Astrocyte (in vitro differentiated cells and primary cell): ENCODE results near the gene OR5K2. TPM values are rescaled to one million over a fixed set of nuclear protein-coding genes. Genes with fewer than 3 reads are reported as not detected.

Experiments used
- DNase-seq: peaks from one replicate; pipeline ENCODE4 v3.0.0-alpha.2; 2010; ENCODE audit warnings: low read depth
- FAIRE-seq: peaks from 2 replicates; lab custom pipeline; 2011; peaks lifted over from hg19 to GRCh38; lab: Jason Lieb, UNC
- H2AFZ ChIP-seq: 2 replicates; pipeline ENCODE4 v1.6.0; 2012; ENCODE audit warnings: low read depth, low read length, inconsistent platforms
- H3K27ac ChIP-seq: 2 replicates; pipeline ENCODE4 v1.5.1; 2011; ENCODE audit warnings: low read depth, low read length, inconsistent platforms
- H3K27me3 ChIP-seq: 2 replicates; pipeline ENCODE4 v1.6.0; 2011; ENCODE audit warnings: low read length, inconsistent platforms; ENCODE audit not compliant: insufficient read depth
- H3K36me3 ChIP-seq: 2 replicates; pipeline ENCODE4 v1.5.1; 2011; ENCODE audit warnings: low read length, inconsistent platforms; ENCODE audit not compliant: insufficient read depth
- H3K4me1 ChIP-seq: 2 replicates; pipeline ENCODE4 v1.5.1; 2011; ENCODE audit warnings: low read length, inconsistent platforms; ENCODE audit not compliant: insufficient read depth
- H3K4me2 ChIP-seq: 2 replicates; pipeline ENCODE4 v1.6.0; 2012; ENCODE audit warnings: low read length, inconsistent platforms
- H3K4me3 ChIP-seq: 2 replicates; pipeline ENCODE4 v1.5.1; 2011; ENCODE audit warnings: low read depth, mild to moderate bottlenecking, low read length, inconsistent platforms; ENCODE audit not compliant: insufficient read depth
- H3K79me2 ChIP-seq: 2 replicates; pipeline ENCODE4 v1.6.0; 2012; ENCODE audit warnings: mild to moderate bottlenecking, low read length, inconsistent platforms; ENCODE audit not compliant: insufficient read depth
- H3K9ac ChIP-seq: 2 replicates; pipeline ENCODE4 v1.6.0; 2012; ENCODE audit warnings: mild to moderate bottlenecking, low read length, inconsistent platforms
- H3K9me3 ChIP-seq: 2 replicates; pipeline ENCODE4 v1.5.1; 2012; ENCODE audit warnings: low read depth, mild to moderate bottlenecking, low read length, inconsistent platforms; ENCODE audit not compliant: insufficient read depth
- H4K20me1 ChIP-seq: 2 replicates; pipeline ENCODE4 v1.6.0; 2012; ENCODE audit warnings: low read length, inconsistent platforms; ENCODE audit not compliant: insufficient read depth
- H3K27ac Mint-ChIP-seq: one replicate; pipeline ENCODE4 v1.8.0; 2021; ENCODE audit warnings: mild to moderate bottlenecking, mixed read lengths; ENCODE audit not compliant: unreplicated experiment
- H3K27me3 Mint-ChIP-seq: one replicate; pipeline ENCODE4 v1.8.0; 2021; ENCODE audit warnings: low read depth, mixed read lengths; ENCODE audit not compliant: unreplicated experiment
- H3K36me3 Mint-ChIP-seq: one replicate; pipeline ENCODE4 v1.8.0; 2021; ENCODE audit warnings: low read depth, mixed read lengths; ENCODE audit not compliant: unreplicated experiment
- H3K4me1 Mint-ChIP-seq: one replicate; pipeline ENCODE4 v1.8.0; 2021; ENCODE audit warnings: low read depth, mixed read lengths; ENCODE audit not compliant: unreplicated experiment
- H3K4me3 Mint-ChIP-seq: one replicate; pipeline ENCODE4 v1.8.0; 2021; ENCODE audit warnings: mild to moderate bottlenecking, moderate library complexity, mixed read lengths; ENCODE audit not compliant: unreplicated experiment
- H3K9me3 Mint-ChIP-seq: one replicate; pipeline ENCODE4 v1.8.0; 2021; ENCODE audit warnings: mild to moderate bottlenecking, mixed read lengths; ENCODE audit not compliant: unreplicated experiment
- CTCF ChIP-seq: IDR thresholded peaks from 2 replicates; pipeline ENCODE4 v1.5.1; 2011; ENCODE audit warnings: low read depth, mild to moderate bottlenecking, inconsistent platforms, low read length, moderate library complexity; ENCODE audit not compliant: insufficient read depth
- EZH2 ChIP-seq: IDR thresholded peaks from 2 replicates; pipeline ENCODE4 v1.6.1; 2012; ENCODE audit warnings: mild to moderate bottlenecking, low read length, inconsistent platforms; ENCODE audit not compliant: insufficient read depth
- total RNA-seq: library from RNA; stranded (reverse); gene quantifications from 2 replicates; pipeline ENCODE4 v1.2.1, GENCODE V29; 2021

The OR5K2 gene
- total RNA-seq, 1 donor from 2014 or later, result not detected

- H3K9me3 Mint-ChIP-seq, result no peaks in the 10 kb centered on the region
- TF ChIP-seq CTCF (no peak), EZH2 (no peak)
- Histone ChIP-seq H3K79me2 (peaks cover 10% of the 10 kb centered on the region), H3K4me1 (no peaks in the 10 kb centered on the region), H2AFZ (no peak overlapping the region), H3K4me2 (no peak overlapping the region), H3K9ac (no peak overlapping the region), H3K27ac (no peak overlapping the region), H3K27me3 (no peaks in the 10 kb centered on the region), H3K36me3 (peaks cover 33% of the 10 kb centered on the region), H4K20me1 (no peaks in the 10 kb centered on the region), H3K9me3 (no peaks in the 10 kb centered on the region), H3K4me3 (no peak overlapping the region)
- no peak for FAIRE-seq
- no peak overlapping the region for H3K27ac Mint-ChIP-seq
- peaks cover 3% of the 10 kb centered on the region for H3K36me3 Mint-ChIP-seq
- DNase-seq, result no peak
- no peaks in the 10 kb centered on the region for H3K27me3 Mint-ChIP-seq
- no peaks in the 10 kb centered on the region for H3K4me1 Mint-ChIP-seq
- H3K4me3 Mint-ChIP-seq, result no peak overlapping the region
Measured at GRCh38 chr3:98513736-98514135, 16.3 kb downstream of the OR5K2 start.

- Histone ChIP-seq H2AFZ (no peak overlapping the region), H3K79me2 (peaks cover 21% of the 10 kb centered on the region), H3K4me3 (no peak overlapping the region), H3K27me3 (no peaks in the 10 kb centered on the region), H3K9ac (no peak overlapping the region), H3K27ac (no peak overlapping the region), H3K4me2 (no peak overlapping the region), H3K36me3 (peaks cover 40% of the 10 kb centered on the region), H3K9me3 (no peaks in the 10 kb centered on the region), H4K20me1 (peaks cover 9% of the 10 kb centered on the region), H3K4me1 (peaks cover 6% of the 10 kb centered on the region)
- Mint-ChIP-seq H3K36me3 (peaks cover 5% of the 10 kb centered on the region), H3K9me3 (no peaks in the 10 kb centered on the region), H3K27me3 (no peaks in the 10 kb centered on the region), H3K27ac (no peak overlapping the region), H3K4me3 (no peak overlapping the region), H3K4me1 (peaks cover 10% of the 10 kb centered on the region)
- DNase-seq (no peak), FAIRE-seq (no peak)
- TF ChIP-seq CTCF, result no peak
- TF ChIP-seq EZH2, result no peak
Measured at GRCh38 chr3:98514948-98515347, 17.5 kb downstream of the OR5K2 start.

GRCh38 chr3:98518816-98519215 lies 21.3 kb downstream of the OR5K2 start:
- TF ChIP-seq CTCF (no peak), EZH2 (no peak)
- no peak for DNase-seq
- Histone ChIP-seq H3K27me3 (no peaks in the 10 kb centered on the region), H3K9ac (no peak overlapping the region), H3K36me3 (peaks cover 53% of the 10 kb centered on the region), H4K20me1 (peaks cover 23% of the 10 kb centered on the region), H2AFZ (no peak overlapping the region), H3K79me2 (peaks cover 48% of the 10 kb centered on the region), H3K4me2 (peak overlapping the region; percentile 19), H3K4me3 (no peak overlapping the region), H3K4me1 (peaks cover 18% of the 10 kb centered on the region), H3K27ac (no peak overlapping the region), H3K9me3 (no peaks in the 10 kb centered on the region)
- Mint-ChIP-seq H3K27ac (peak overlapping the region; percentile 82), H3K4me3 (no peak overlapping the region), H3K4me1 (peaks cover 18% of the 10 kb centered on the region), H3K27me3 (no peaks in the 10 kb centered on the region), H3K9me3 (no peaks in the 10 kb centered on the region), H3K36me3 (peaks cover 8% of the 10 kb centered on the region)
- FAIRE-seq, result no peak
